ENCODE results near the gene GAK. TPM values are rescaled to one million over a fixed set of nuclear protein-coding genes. Genes with fewer than 3 reads are reported as not detected.

GAK gene
- total and polyA plus RNA-seq, 10 donors, result 112 to 249 (median 190) TPM

GRCh38 chr4:951186-951585 lies 19.1 kb upstream of the GAK start:
- H3K4me3 ChIP-seq, result no peak overlapping the region
- peaks cover 0 to 26% (median 6%) of the 10 kb centered on the region in 6 donors for H3K4me1 ChIP-seq
- WGBS, 5 donors, result 81 to 92% (median 84%) methylated on average over 5 to 7 of the region's 7 CpGs
- H3K27ac ChIP-seq, result no peak overlapping the region
- no peaks in the 10 kb centered on the region for H3K9me3 ChIP-seq
- peak; percentile 52 for DNase-seq
- peaks cover 0 to 52% (median 29%) of the 10 kb centered on the region in 6 donors for H3K36me3 ChIP-seq
- H3K27me3 ChIP-seq (replicated peaks in 1 of 7), result no peaks in the 10 kb centered on the region
- intact Hi-C loops (cut with DNase I; ENCODE audit: low total_unique reads), result no loop called here
- TF ChIP-seq POLR2AphosphoS5 (IDR thresholded peaks at IDR 0.05), result peak in 1 of 3 donors; percentile 2
- no peak for TF ChIP-seq POLR2A (IDR thresholded peaks at IDR 0.05)
- TF ChIP-seq CTCF (IDR thresholded peaks at IDR 0.05 in 8 of 11, conservative IDR thresholded peaks at IDR 0.05 in 3 of 11), result no peak

- peaks cover 0 to 44% (median 23%) of the 10 kb centered on the region in 6 donors for H3K36me3 ChIP-seq
- no peaks in the 10 kb centered on the region for H3K27me3 ChIP-seq (replicated peaks in 1 of 7)
- DNase-seq, result peak; percentile 62
- no peaks in the 10 kb centered on the region for H3K9me3 ChIP-seq
- no peak overlapping the region for H3K27ac ChIP-seq
- H3K4me3 ChIP-seq, result no peak overlapping the region
- TF ChIP-seq POLR2AphosphoS5 (IDR thresholded peaks at IDR 0.05), result peak in 1 of 3 donors; percentile 15
- no peak for TF ChIP-seq CTCF (IDR thresholded peaks at IDR 0.05 in 8 of 11, conservative IDR thresholded peaks at IDR 0.05 in 3 of 11)
- TF ChIP-seq POLR2A (IDR thresholded peaks at IDR 0.05), result no peak
- 89 to 92% (median 91%) methylated on average over 24 to 30 of the region's 30 CpGs for WGBS, 5 donors
- intact Hi-C loops (cut with DNase I; ENCODE audit: low total_unique reads), result no loop called here
- H3K4me1 ChIP-seq, result peaks cover 0 to 30% (median 6%) of the 10 kb centered on the region in 6 donors
Measured at GRCh38 chr4:950136-951020, 18.3 kb upstream of the GAK start.

GRCh38 chr4:949656-950055 lies 17.5 kb upstream of the GAK start:
- 90 to 93% (median 92%) methylated on average over 15 to 20 of the region's 20 CpGs for WGBS, 5 donors
- no peak for TF ChIP-seq POLR2AphosphoS5 (IDR thresholded peaks at IDR 0.05)
- no peak for TF ChIP-seq POLR2A (IDR thresholded peaks at IDR 0.05)
- TF ChIP-seq CTCF (IDR thresholded peaks at IDR 0.05 in 8 of 11, conservative IDR thresholded peaks at IDR 0.05 in 3 of 11), result no peak
- DNase-seq, result peak; percentile 66
- Histone ChIP-seq H3K9me3 (no peaks in the 10 kb centered on the region), H3K4me1 (peaks cover 0 to 30% (median 6%) of the 10 kb centered on the region in 6 donors), H3K27me3 (replicated peaks in 1 of 7) (no peaks in the 10 kb centered on the region), H3K27ac (no peak overlapping the region), H3K4me3 (no peak overlapping the region), H3K36me3 (peaks cover 0 to 42% (median 18%) of the 10 kb centered on the region in 6 donors)
- intact Hi-C loops (cut with DNase I; ENCODE audit: low total_unique reads), result no loop called here

- Histone ChIP-seq H3K9me3 (no peaks in the 10 kb centered on the region), H3K4me1 (peaks cover 0 to 30% (median 6%) of the 10 kb centered on the region in 6 donors), H3K27me3 (replicated peaks in 1 of 7) (no peaks in the 10 kb centered on the region), H3K4me3 (no peak overlapping the region), H3K36me3 (peaks cover 0 to 36% (median 16%) of the 10 kb centered on the region in 6 donors), H3K27ac (no peak overlapping the region)
- intact Hi-C loops (cut with DNase I; ENCODE audit: low total_unique reads), result no loop called here
- peak; percentile 70 for DNase-seq
- TF ChIP-seq POLR2AphosphoS5 (IDR thresholded peaks at IDR 0.05) (no peak), CTCF (IDR thresholded peaks at IDR 0.05 in 8 of 11, conservative IDR thresholded peaks at IDR 0.05 in 3 of 11) (no peak), POLR2A (IDR thresholded peaks at IDR 0.05) (no peak)
- WGBS, 5 donors, result 91 to 94% (median 93%) methylated on average over 6 to 13 of the region's 13 CpGs
Measured at GRCh38 chr4:948936-949300, 16.8 kb upstream of the GAK start.

Data from spleen (tissue), 11 donors.